Measurements from ENCODE around the gene STK17A.

DNA sequence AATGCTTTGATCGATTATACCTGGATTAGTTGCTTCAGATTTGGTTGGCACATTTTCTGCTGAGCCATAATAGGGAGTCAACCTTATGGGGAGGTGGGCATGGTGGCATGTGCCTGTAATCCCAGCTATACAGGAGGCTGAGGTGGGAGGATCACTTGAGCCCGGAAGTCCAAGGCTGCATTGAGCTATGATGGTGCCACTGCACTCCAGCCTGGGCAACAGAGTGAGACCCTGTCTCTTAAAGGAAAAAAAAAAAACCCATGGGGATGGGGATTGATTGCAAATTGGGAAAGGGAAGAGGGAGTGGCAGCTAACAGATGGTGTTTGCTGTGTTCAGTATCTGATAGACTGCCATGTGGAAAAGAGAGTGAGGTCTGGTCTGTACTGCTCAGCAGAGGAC lies 11.1 kb downstream of the STK17A start:
- TF ChIP-seq CTCF (IDR thresholded peaks at IDR 0.05) (no peak), POLR2AphosphoS5 (IDR thresholded peaks at IDR 0.05) (no peak), EP300 (IDR thresholded peaks at IDR 0.05) (no peak)

Measured in upper lobe of left lung (tissue), 4 donors.